Muscle of leg (tissue), 11 donors: ENCODE data around the gene CDO1. TPM values are rescaled to one million over a fixed set of nuclear protein-coding genes. Genes with fewer than 3 reads are reported as not detected.
A peak's percentile ranks its signal among the peaks of the same experiment; 100 is the strongest.
"Not testable (repeated sequence)": the region's sequence is repeated elsewhere in the genome, so short reads cannot be mapped to it uniquely, and the experiment has no call there.

Experiments
- DNase-seq: peaks from one replicate; pipeline ENCODE4 v3.0.0; 2013
- H3K27ac ChIP-seq: one replicate; pipeline ENCODE4 v1.5.1; 2013; ENCODE audit warnings: mild to moderate bottlenecking, low read length, control low read depth
- H3K27me3 ChIP-seq: one replicate; pipeline ENCODE4 v1.6.1; 2013; ENCODE audit warnings: low read length; ENCODE audit not compliant: control insufficient read depth, insufficient read depth
- H3K36me3 ChIP-seq: one replicate; pipeline ENCODE4 v1.6.1; 2013; ENCODE audit warnings: low read length; ENCODE audit not compliant: control insufficient read depth, insufficient read depth
- H3K4me1 ChIP-seq: one replicate; pipeline ENCODE4 v1.6.1; 2013; ENCODE audit warnings: low read length; ENCODE audit not compliant: control insufficient read depth, insufficient read depth
- H3K4me3 ChIP-seq: one replicate; pipeline ENCODE4 v1.5.1; 2013; ENCODE audit warnings: low read length, control low read depth
- H3K9me3 ChIP-seq: replicated peaks from 2 replicates; pipeline ENCODE4 v1.6.1; 2013; ENCODE audit warnings: low read depth, low read length; ENCODE audit not compliant: control insufficient read depth
- WGBS: methylation state at CpG from one replicate; pipeline ENCODE4 v1.1.5; 2013; ENCODE audit warnings: missing lambda C conversion rate; ENCODE audit not compliant: insufficient coverage; 5-methylcytosine and 5-hydroxymethylcytosine counted together
- polyA plus RNA-seq, 8 donors: library from polyadenylated mRNA; unstranded; fragments of 120-200 nt; gene quantifications; one replicate each; pipeline versions ENCODE4 v1.2.1 to v1.2.3, GENCODE V29; 2013; ENCODE audit warnings: inconsistent platforms in 1 of 8, low replicate concordance in 1 of 8; ENCODE audit not compliant: insufficient read length in 8 of 8, insufficient read depth in 1 of 8
- total RNA-seq: library from RNA; stranded (reverse); fragments of 120-200 nt; gene quantifications from one replicate; pipeline ENCODE4 v1.2.4, GENCODE V29; 2013

CDO1 gene
- total and polyA plus RNA-seq, 9 donors, result 17.4 to 27.1 (median 22.8) TPM

- Histone ChIP-seq H3K9me3 (no peaks in the 10 kb centered on the region), H3K36me3 (peaks cover 8% of the 10 kb centered on the region), H3K4me1 (peaks cover 8% of the 10 kb centered on the region), H3K4me3 (no peak overlapping the region), H3K27me3 (peaks cover 17% of the 10 kb centered on the region), H3K27ac (no peak overlapping the region)
- WGBS, result no CpG with 5 or more reads among the region's 5 CpGs
- DNase-seq, result no peak
These were observed 2.7 kb downstream of the CDO1 start for GRCh38 chr5:115813719-115814118.

GRCh38 chr5:115812372-115812771 lies 4.1 kb downstream of the CDO1 start:
- Histone ChIP-seq H3K4me3 (no peak overlapping the region), H3K4me1 (peaks cover 8% of the 10 kb centered on the region), H3K27me3 (peaks cover 17% of the 10 kb centered on the region), H3K9me3 (no peaks in the 10 kb centered on the region), H3K27ac (no peak overlapping the region), H3K36me3 (peaks cover 13% of the 10 kb centered on the region)
- no CpG with 5 or more reads among the region's 1 CpG for WGBS
- DNase-seq, result no peak

- H3K27ac ChIP-seq, result no peak overlapping the region
- H3K36me3 ChIP-seq, result peaks cover 13% of the 10 kb centered on the region
- H3K4me1 ChIP-seq, result peaks cover 8% of the 10 kb centered on the region
- no peaks in the 10 kb centered on the region for H3K9me3 ChIP-seq
- H3K27me3 ChIP-seq, result peaks cover 13% of the 10 kb centered on the region
- no peak overlapping the region for H3K4me3 ChIP-seq
- DNase-seq, result no peak
These were observed 5.1 kb downstream of the CDO1 start for GRCh38 chr5:115811406-115811805.

- Histone ChIP-seq H3K27ac (no peak overlapping the region), H3K36me3 (peaks cover 13% of the 10 kb centered on the region)
- DNase-seq, result peak; percentile 84
These were observed 5.7 kb downstream of the CDO1 start for GRCh38 chr5:115810761-115811160.

GRCh38 chr5:115809946-115810345 lies 6.5 kb downstream of the CDO1 start:
- no peaks in the 10 kb centered on the region for H3K9me3 ChIP-seq
- no CpG with 5 or more reads among the region's 2 CpGs for WGBS
- no peak overlapping the region for H3K27ac ChIP-seq
- no peak for DNase-seq
- peaks cover 4% of the 10 kb centered on the region for H3K4me1 ChIP-seq
- H3K4me3 ChIP-seq, result no peak overlapping the region
- peaks cover 3% of the 10 kb centered on the region for H3K27me3 ChIP-seq
- peaks cover 15% of the 10 kb centered on the region for H3K36me3 ChIP-seq

More at GRCh38 chr5:115810761-115811160, 5.7 kb downstream of the CDO1 start:
- Histone ChIP-seq H3K9me3 (no peaks in the 10 kb centered on the region), H3K4me1 (peaks cover 8% of the 10 kb centered on the region), H3K27me3 (peaks cover 7% of the 10 kb centered on the region), H3K4me3 (no peak overlapping the region)

GRCh38 chr5:115808066-115808465 lies 8.4 kb downstream of the CDO1 start:
- not testable (repeated sequence) for H3K27me3 ChIP-seq, DNase-seq, H3K4me3 ChIP-seq, H3K9me3 ChIP-seq, H3K27ac ChIP-seq, H3K4me1 ChIP-seq
- WGBS, result no CpG with 5 or more reads among the region's 2 CpGs
- peaks cover 16% of the 10 kb centered on the region for H3K36me3 ChIP-seq

- no peaks in the 10 kb centered on the region for H3K4me1 ChIP-seq
- whole genome bisulfite sequencing, result no CpG with 5 or more reads among the region's 2 CpGs
These were observed 8.8 kb downstream of the CDO1 start for GRCh38 chr5:115807654-115808052.

GRCh38 chr5:115806986-115807653 lies 9.3 kb downstream of the CDO1 start:
- no peak for DNase-seq
- no peaks in the 10 kb centered on the region for H3K9me3 ChIP-seq
- no peaks in the 10 kb centered on the region for H3K27me3 ChIP-seq
- no peaks in the 10 kb centered on the region for H3K4me1 ChIP-seq
- WGBS, result 70% methylated on average over 2 of the region's 2 CpGs
- H3K36me3 ChIP-seq, result peaks cover 16% of the 10 kb centered on the region
- no peak overlapping the region for H3K27ac ChIP-seq
- no peak overlapping the region for H3K4me3 ChIP-seq

More at GRCh38 chr5:115807654-115808052, 8.8 kb downstream of the CDO1 start:
- no peaks in the 10 kb centered on the region for H3K27me3 ChIP-seq
- no peaks in the 10 kb centered on the region for H3K9me3 ChIP-seq
- H3K4me3 ChIP-seq, result no peak overlapping the region
- H3K27ac ChIP-seq, result no peak overlapping the region
- DNase-seq, result no peak
- peaks cover 16% of the 10 kb centered on the region for H3K36me3 ChIP-seq

GRCh38 chr5:115801984-115802383 lies 14.5 kb downstream of the CDO1 start:
- no peaks in the 10 kb centered on the region for H3K27me3 ChIP-seq
- H3K4me1 ChIP-seq, result no peaks in the 10 kb centered on the region
- no peaks in the 10 kb centered on the region for H3K9me3 ChIP-seq
- WGBS, result 88% methylated on average over 1 of the region's 1 CpG
- H3K36me3 ChIP-seq, result peaks cover 3% of the 10 kb centered on the region
- DNase-seq, result no peak
- H3K27ac ChIP-seq, result no peak overlapping the region
- no peak overlapping the region for H3K4me3 ChIP-seq

- Histone ChIP-seq H3K9me3 (no peaks in the 10 kb centered on the region), H3K27me3 (no peaks in the 10 kb centered on the region), H3K4me3 (no peak overlapping the region), H3K4me1 (no peaks in the 10 kb centered on the region), H3K36me3 (peaks cover 3% of the 10 kb centered on the region), H3K27ac (no peak overlapping the region)
- WGBS, result no CpG with 5 or more reads among the region's 2 CpGs
- DNase-seq, result no peak
These were observed 15.3 kb downstream of the CDO1 start for GRCh38 chr5:115801152-115801551.

GRCh38 chr5:115800108-115800507 lies 16.4 kb downstream of the CDO1 start:
- Histone ChIP-seq H3K9me3 (no peaks in the 10 kb centered on the region), H3K27me3 (no peaks in the 10 kb centered on the region), H3K4me1 (no peaks in the 10 kb centered on the region), H3K27ac (no peak overlapping the region), H3K4me3 (no peak overlapping the region), H3K36me3 (peaks cover 2% of the 10 kb centered on the region)
- no peak for DNase-seq
- 67% methylated on average over 1 of the region's 2 CpGs for WGBS
